GM23338 (cell line): Measurements from ENCODE around the gene CDH23. TPM values are rescaled to one million over a fixed set of nuclear protein-coding genes. Genes with fewer than 3 reads are reported as not detected.

Experiments
- ATAC-seq: fragments of 200-7000 bp; cut with Tn5 transposase; 3 replicates; pipeline ENCODE4 v1.9.1; 2020
- DNase-seq: peaks from one replicate; pipeline ENCODE4 v3.0.0-alpha.2; 2015; ENCODE audit warnings: low spot score
- H2AFZ ChIP-seq: fragments of 200-600 bp; sonication (generic); 2 replicates; pipeline ENCODE4 v1.8.0; 2016; ENCODE audit warnings: antibody characterized with exemption, mild to moderate bottlenecking, moderate library complexity
- H3F3A ChIP-seq: fragments of 200-600 bp; sonication (generic); replicated peaks from 2 replicates; pipeline ENCODE4 v1.8.0; 2017; ENCODE audit warnings: antibody characterized with exemption, mixed run types, low read depth
- H3K27ac ChIP-seq: fragments of 200-600 bp; sonication (generic); 2 replicates; pipeline ENCODE4 v1.6.1; 2016; ENCODE audit warnings: low read depth
- H3K27me3 ChIP-seq: fragments of 200-600 bp; sonication (generic); 2 replicates; pipeline ENCODE4 v1.8.0; 2016; ENCODE audit warnings: mild to moderate bottlenecking, mixed run types, moderate library complexity; ENCODE audit not compliant: insufficient read depth
- H3K36me3 ChIP-seq: fragments of 200-600 bp; sonication (generic); 2 replicates; pipeline ENCODE4 v1.8.0; 2016; ENCODE audit warnings: mild to moderate bottlenecking; ENCODE audit not compliant: insufficient read depth
- H3K4me1 ChIP-seq: fragments of 200-600 bp; sonication (generic); 2 replicates; pipeline ENCODE4 v1.8.0; 2016; ENCODE audit warnings: mild to moderate bottlenecking, moderate library complexity; ENCODE audit not compliant: insufficient read depth
- H3K4me2 ChIP-seq: fragments of 200-600 bp; sonication (generic); 2 replicates; pipeline ENCODE4 v1.7.1; 2017; ENCODE audit warnings: mixed run types
- H3K4me3 ChIP-seq: fragments of 200-600 bp; sonication (generic); 2 replicates; pipeline ENCODE4 v1.6.1; 2016; ENCODE audit warnings: mixed run types
- H3K79me2 ChIP-seq: fragments of 200-600 bp; sonication (generic); replicated peaks from 2 replicates; pipeline ENCODE4 v1.8.0; 2017; ENCODE audit warnings: mild to moderate bottlenecking; ENCODE audit not compliant: insufficient read depth
- H3K9me2 ChIP-seq: fragments of 200-600 bp; sonication (generic); 2 replicates; pipeline ENCODE4 v1.8.0; 2017; ENCODE audit not compliant: insufficient read depth
- H4K20me1 ChIP-seq: fragments of 200-600 bp; sonication (generic); replicated peaks from 2 replicates; pipeline ENCODE4 v1.8.0; 2017; ENCODE audit warnings: mild to moderate bottlenecking; ENCODE audit not compliant: insufficient read depth
- H3K27ac Mint-ChIP-seq: 2 replicates; pipeline ENCODE4 v1.8.0; 2020; ENCODE audit warnings: inconsistent platforms, mild to moderate bottlenecking, moderate library complexity, mixed read lengths
- H3K27me3 Mint-ChIP-seq: 3 replicates; pipeline ENCODE4 v1.8.0; 2022; ENCODE audit warnings: low read depth, mild to moderate bottlenecking, moderate library complexity, mixed read lengths, inconsistent platforms; ENCODE audit not compliant: insufficient read depth, poor library complexity
- H3K36me3 Mint-ChIP-seq: 3 replicates; pipeline ENCODE4 v1.8.0; 2021; ENCODE audit warnings: low read depth, mild to moderate bottlenecking, inconsistent platforms, moderate library complexity, mixed read lengths
- H3K4me1 Mint-ChIP-seq: 3 replicates; pipeline ENCODE4 v1.8.0; 2020; ENCODE audit warnings: mild to moderate bottlenecking, inconsistent platforms, mixed read lengths
- H3K4me3 Mint-ChIP-seq: 3 replicates; pipeline ENCODE4 v1.8.0; 2021; ENCODE audit warnings: moderate library complexity, mild to moderate bottlenecking, inconsistent platforms, mixed read lengths
- H3K9me3 Mint-ChIP-seq: 3 replicates; pipeline ENCODE4 v1.8.0; 2020; ENCODE audit warnings: moderate library complexity, mild to moderate bottlenecking, inconsistent platforms, mixed read lengths
- CTCF ChIP-seq, 2 experiments: fragments of 200-600 bp in 1 of 2; sonication (generic) in 1 of 2; conservative IDR thresholded peaks; 2 replicates each; pipeline versions ENCODE4 v1.5.1 to v1.6.1; 2016 to 2017; ENCODE audit warnings: antibody characterized with exemption in 2 of 2, low read depth in 2 of 2, mild to moderate bottlenecking in 2 of 2, moderate library complexity in 1 of 2
- ETS1 ChIP-seq: IDR thresholded peaks from 2 replicates; pipeline ENCODE4 v1.6.1; 2016; ENCODE audit warnings: antibody characterized with exemption
- EZH2phosphoT487 ChIP-seq: fragments of 200-600 bp; sonication (generic); IDR thresholded peaks from one replicate; pipeline ENCODE4 v1.8.1; 2018; ENCODE audit warnings: antibody characterized with exemption; ENCODE audit not compliant: unreplicated experiment
- JUNB ChIP-seq: IDR thresholded peaks from one replicate; pipeline ENCODE4 v1.6.1; 2016; ENCODE audit warnings: antibody characterized with exemption; ENCODE audit not compliant: unreplicated experiment
- NANOG ChIP-seq: IDR thresholded peaks from 2 replicates; pipeline ENCODE4 v1.6.1; 2016; ENCODE audit warnings: antibody characterized with exemption, borderline replicate concordance
- POLR2AphosphoS5 ChIP-seq: IDR thresholded peaks from 2 replicates; pipeline ENCODE4 v1.6.1; 2016; ENCODE audit warnings: antibody characterized with exemption, low read depth
- REST ChIP-seq: IDR thresholded peaks from one replicate; pipeline ENCODE4 v1.6.1; 2018; ENCODE audit warnings: antibody characterized with exemption; ENCODE audit not compliant: unreplicated experiment
- STAT1 ChIP-seq: IDR thresholded peaks from one replicate; pipeline ENCODE4 v1.6.1; 2016; ENCODE audit warnings: antibody characterized with exemption; ENCODE audit not compliant: unreplicated experiment
- ZNF114 ChIP-seq: fragments of 250-450 bp; sonication (Bioruptor Pico); IDR thresholded peaks from 2 replicates; pipeline ENCODE4 v1.5.0; 2020; ENCODE audit warnings: mild to moderate bottlenecking, moderate library complexity
- ZNF331 ChIP-seq: fragments of 250-450 bp; sonication (Bioruptor Pico); IDR thresholded peaks from 2 replicates; pipeline ENCODE4 v1.5.0; 2020; ENCODE audit warnings: low read depth, mild to moderate bottlenecking, moderate library complexity
- ZNF462 ChIP-seq: fragments of 250-450 bp; sonication (Bioruptor Pico); IDR thresholded peaks from 2 replicates; pipeline ENCODE4 v1.5.0; 2020; ENCODE audit warnings: mild to moderate bottlenecking, moderate library complexity
- polyA plus RNA-seq: library from polyadenylated mRNA; unstranded; fragments of >200 nt; fragmentation: Nextera tagmentation; extraction: Ambion mirVana; gene quantifications from 2 replicates; pipeline ENCODE4 v1.2.1, GENCODE V29; 2016
- total RNA-seq: library from RNA; depleted of rRNA; stranded (reverse); fragments of >200 nt; shearing (Covaris generic); gene quantifications from 2 replicates; pipeline ENCODE4 v1.2.3, GENCODE V29; 2014

The CDH23 gene
- total and polyA plus RNA-seq, 2 experiments from 2014 or later: 0.95 to 4.3 TPM

- TF ChIP-seq NANOG (no peak), ZNF462 (no peak), REST (no peak), CTCF (conservative IDR thresholded peaks at IDR 0.05; ENCODE audit: low read depth in 2 of 2) (no peak; a peak in 1 of 4 replicates), EZH2phosphoT487 (no peak), ZNF114 (CRISPR knock-in tag) (no peak), ETS1 (no peak), STAT1 (no peak), JUNB (no peak), ZNF331 (no peak), POLR2AphosphoS5 (no peak)
- no peak overlapping the region for H3K4me2 ChIP-seq
- DNase-seq: peak; percentile 17
- no peaks in the 10 kb centered on the region for H3K9me2 ChIP-seq
- no peaks in the 10 kb centered on the region for H3F3A ChIP-seq
- H3K4me3 ChIP-seq: no peak overlapping the region
- peak overlapping the region; percentile 89 for H2AFZ ChIP-seq
- no peaks in the 10 kb centered on the region for H3K79me2 ChIP-seq
- no peaks in the 10 kb centered on the region for H3K36me3 ChIP-seq
- Mint-ChIP-seq H3K36me3 (no peaks in the 10 kb centered on the region), H3K9me3 (no peaks in the 10 kb centered on the region), H3K27me3 (peaks cover 19% of the 10 kb centered on the region), H3K4me3 (no peak overlapping the region), H3K4me1 (peaks cover 14% of the 10 kb centered on the region), H3K27ac (peak overlapping the region; percentile 90)
- ATAC-seq: peak; percentile 58
- peaks cover 8% of the 10 kb centered on the region for H3K4me1 ChIP-seq
- H4K20me1 ChIP-seq: no peaks in the 10 kb centered on the region
- H3K27ac ChIP-seq: no peak overlapping the region
- no peaks in the 10 kb centered on the region for H3K27me3 ChIP-seq
Observed at GRCh38 chr10:71713135-71714030, 316.7 kb downstream of the CDH23 start.
